GM18526 (cell line): ENCODE data around the gene GJD3.

ENCODE experiments used
- POLR2A ChIP-seq: IDR thresholded peaks from 3 replicates; pipeline ENCODE4 v1.6.1; 2011; ENCODE audit not compliant: insufficient read length; ENCODE audit errors: extremely low read depth

The GJD3 gene

GRCh38 chr17:40333781-40334448 lies 30.6 kb downstream of the GJD3 start:
- TF ChIP-seq POLR2A = no peak

- TF ChIP-seq POLR2A = no peak
Measured at GRCh38 chr17:40331743-40332641, 32.5 kb downstream of the GJD3 start.

- TF ChIP-seq POLR2A = no peak
Measured at GRCh38 chr17:40330850-40331470, 33.6 kb downstream of the GJD3 start.

GRCh38 chr17:40329839-40330794 lies 34.4 kb downstream of the GJD3 start:
- no peak for TF ChIP-seq POLR2A

- TF ChIP-seq POLR2A = no peak
Measured at GRCh38 chr17:40328386-40328766, 36.2 kb downstream of the GJD3 start.

- TF ChIP-seq POLR2A = no peak
Measured at GRCh38 chr17:40327735-40328385, 36.7 kb downstream of the GJD3 start.

- no peak for TF ChIP-seq POLR2A
Measured at GRCh38 chr17:40327244-40327729, 37.2 kb downstream of the GJD3 start.

- TF ChIP-seq POLR2A = no peak
Measured at GRCh38 chr17:40326832-40327199, 37.7 kb downstream of the GJD3 start.

- TF ChIP-seq POLR2A = no peak
Measured at GRCh38 chr17:40326014-40326831, 38.3 kb downstream of the GJD3 start.

GRCh38 chr17:40325156-40326013 lies 39.2 kb downstream of the GJD3 start:
- TF ChIP-seq POLR2A = peak; percentile 34

GRCh38 chr17:40323391-40324381 lies 40.9 kb downstream of the GJD3 start:
- TF ChIP-seq POLR2A = no peak
